H1 (cell line): Measurements from ENCODE around the gene CNOT2.
A peak's percentile ranks its signal among the peaks of the same experiment; 100 is the strongest.

Source experiments
- ATF2 ChIP-seq: IDR thresholded peaks from 2 replicates; pipeline ENCODE4 v1.6.1; 2012; ENCODE audit warnings: low read length, inconsistent platforms
- CTCF ChIP-seq, 3 experiments: IDR thresholded peaks; 1 replicate in 2 of 3; 2 replicates in 1 of 3; pipeline versions ENCODE4 v1.5.1 to v1.6.1; 2011; ENCODE audit warnings: low read length in 3 of 3, mild to moderate bottlenecking in 3 of 3, inconsistent platforms in 2 of 3, low read depth in 1 of 3, moderate library complexity in 1 of 3; ENCODE audit not compliant: insufficient read depth in 1 of 3; ENCODE audit errors: control extremely low read depth in 1 of 3
- EP300 ChIP-seq, 2 experiments: IDR thresholded peaks; 1 replicate in 1 of 2; 2 replicates in 1 of 2; pipeline ENCODE4 v1.6.1; 2011 to 2012; ENCODE audit warnings: low read depth in 2 of 2, low read length in 2 of 2, mild to moderate bottlenecking in 2 of 2, borderline replicate concordance in 1 of 2, inconsistent platforms in 1 of 2, moderate library complexity in 1 of 2
- EZH2 ChIP-seq: fragments of 200-600 bp; sonication (generic); IDR thresholded peaks from 2 replicates; pipeline ENCODE4 v1.7.1; 2012; ENCODE audit warnings: low read depth, mild to moderate bottlenecking, moderate library complexity, low read length, inconsistent platforms; ENCODE audit not compliant: severe bottlenecking
- GABPA ChIP-seq: IDR thresholded peaks from 2 replicates; pipeline ENCODE4 v1.6.1; 2011; ENCODE audit warnings: mild to moderate bottlenecking, low read length, moderate library complexity, borderline replicate concordance; ENCODE audit not compliant: insufficient read depth
- MAX ChIP-seq: IDR thresholded peaks from 2 replicates; pipeline ENCODE4 v1.6.1; 2012; ENCODE audit warnings: inconsistent platforms
- POLR2A ChIP-seq, 2 experiments: IDR thresholded peaks; 1 replicate in 1 of 2; 2 replicates in 1 of 2; pipeline ENCODE4 v1.6.1; 2011; ENCODE audit warnings: low read depth in 2 of 2, low read length in 2 of 2, mild to moderate bottlenecking in 2 of 2; ENCODE audit errors: control extremely low read depth in 1 of 2
- POLR2AphosphoS5 ChIP-seq: IDR thresholded peaks from 2 replicates; pipeline ENCODE4 v1.6.1; 2011; ENCODE audit warnings: low read depth, low read length
- RAD21 ChIP-seq, 2 experiments: IDR thresholded peaks in 1 of 2; conservative IDR thresholded peaks in 1 of 2; 2 replicates each; pipeline ENCODE4 v1.6.1; 2011; ENCODE audit warnings: low read depth in 2 of 2, low read length in 2 of 2, improper control_type of control experiment in 1 of 2, inconsistent platforms in 1 of 2, mild to moderate bottlenecking in 1 of 2, moderate library complexity in 1 of 2
- RBBP5 ChIP-seq: IDR thresholded peaks from 2 replicates; pipeline ENCODE4 v1.7.1; 2012; ENCODE audit warnings: low read depth, mild to moderate bottlenecking, inconsistent platforms, low read length, moderate library complexity, borderline replicate concordance

- TF ChIP-seq EP300 (IDR thresholded peaks at IDR 0.05; ENCODE audit: borderline replicate concordance in 1 of 2, low read depth in 2 of 2, low read length in 2 of 2) (no peak), RAD21 (IDR thresholded peaks at IDR 0.05 in 1 of 2, conservative IDR thresholded peaks at IDR 0.05 in 1 of 2; ENCODE audit: low read depth in 2 of 2, low read length in 2 of 2) (no peak), CTCF (IDR thresholded peaks at IDR 0.05; ENCODE audit: control extremely low read depth in 1 of 3, insufficient read depth in 1 of 3, low read depth in 1 of 3, low read length in 3 of 3) (no peak), POLR2AphosphoS5 (no peak), RBBP5 (no peak), MAX (no peak), ATF2 (no peak), EZH2 (no peak), POLR2A (IDR thresholded peaks at IDR 0.05; ENCODE audit: control extremely low read depth in 1 of 2, low read depth in 2 of 2, low read length in 2 of 2) (0 out of 3 replicates have a peak, but pooled peaks of 1 of the 2 experiments have one; percentile 30), GABPA (no peak)
Measured at GRCh38 chr12:70364695-70365397, 121.6 kb downstream of the CNOT2 start.
